Testis (tissue), 2 donors: Measurements from ENCODE around the gene ATP8A1.

Experiments
- CTCF ChIP-seq, 3 experiments: fragments of 450-650 bp in 2 of 3; fragments of 200-600 bp in 1 of 3; sonication (generic) in 1 of 3; IDR thresholded peaks; one replicate each; pipeline ENCODE4 v1.5.1; 2016 to 2019; ENCODE audit warnings: antibody characterized with exemption in 3 of 3, mild to moderate bottlenecking in 2 of 3, moderate library complexity in 1 of 3
- POLR2A ChIP-seq: fragments of 450-650 bp; IDR thresholded peaks from one replicate; pipeline ENCODE4 v1.6.1; 2017; ENCODE audit warnings: antibody characterized with exemption, mild to moderate bottlenecking, moderate library complexity

- no peak for TF ChIP-seq CTCF (IDR thresholded peaks at IDR 0.05)
- TF ChIP-seq POLR2A, result no peak
Measured at GRCh38 chr4:42624551-42624950, 32.4 kb downstream of the ATP8A1 start.
